HG02840 (cell line): ENCODE data around the gene CSTB.
"Not testable (repeated sequence)": the region's sequence is repeated elsewhere in the genome, so short reads cannot be mapped to it uniquely, and the experiment has no call there.

ENCODE experiments used
- ATAC-seq: cut with Tn5 transposase; IDR thresholded peaks from one replicate; pipeline ENCODE4 v1.9.1; 2021; ENCODE audit warnings: mild to moderate bottlenecking, moderate library complexity, moderate number of reproducible peaks; ENCODE audit not compliant: unreplicated experiment, low FRiP score

CSTB gene

GRCh38 chr21:43775795-43776430 lies at the start of gene CSTB:
Gene CSTB, minus strand, starts transcription at chr21:43776308. Its CDS starts 39 bp downstream, at chr21:43776269.
- peak; percentile 61 for ATAC-seq

DNA sequence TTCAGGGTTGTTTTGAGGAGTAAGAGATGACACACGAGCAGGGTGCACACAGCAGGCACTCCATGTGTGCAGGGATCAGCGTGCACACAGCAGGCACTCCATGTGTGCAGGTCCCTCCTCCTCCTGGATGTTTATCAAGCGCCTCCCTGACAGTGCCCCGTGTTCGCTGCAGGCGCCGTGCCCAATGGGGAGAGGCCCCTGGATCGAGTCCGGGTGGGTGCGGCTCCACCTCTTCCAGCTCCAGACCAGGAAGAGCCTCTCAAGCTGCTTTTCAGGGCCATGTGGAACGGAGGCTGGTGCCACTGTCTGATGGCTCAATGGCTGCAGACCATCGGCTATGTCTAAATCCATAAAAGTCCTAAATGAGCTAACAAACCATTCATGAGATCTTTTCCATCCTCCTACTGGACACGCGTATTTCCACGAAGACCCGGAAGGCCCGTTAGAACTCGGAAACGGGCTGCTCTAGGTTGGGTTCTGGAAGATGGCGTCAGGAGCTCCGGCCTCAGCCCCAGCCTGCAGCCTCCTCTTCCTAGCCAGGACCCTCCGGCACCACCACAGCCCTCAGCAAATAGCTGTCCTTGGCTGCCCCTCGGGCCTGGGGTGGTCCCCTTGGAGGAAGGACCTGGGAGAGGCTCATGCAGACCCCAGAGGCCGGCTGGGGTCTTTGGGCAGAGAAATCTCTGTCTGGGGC lies 49.3 kb upstream of the CSTB start:
- ATAC-seq = no peak

DNA sequence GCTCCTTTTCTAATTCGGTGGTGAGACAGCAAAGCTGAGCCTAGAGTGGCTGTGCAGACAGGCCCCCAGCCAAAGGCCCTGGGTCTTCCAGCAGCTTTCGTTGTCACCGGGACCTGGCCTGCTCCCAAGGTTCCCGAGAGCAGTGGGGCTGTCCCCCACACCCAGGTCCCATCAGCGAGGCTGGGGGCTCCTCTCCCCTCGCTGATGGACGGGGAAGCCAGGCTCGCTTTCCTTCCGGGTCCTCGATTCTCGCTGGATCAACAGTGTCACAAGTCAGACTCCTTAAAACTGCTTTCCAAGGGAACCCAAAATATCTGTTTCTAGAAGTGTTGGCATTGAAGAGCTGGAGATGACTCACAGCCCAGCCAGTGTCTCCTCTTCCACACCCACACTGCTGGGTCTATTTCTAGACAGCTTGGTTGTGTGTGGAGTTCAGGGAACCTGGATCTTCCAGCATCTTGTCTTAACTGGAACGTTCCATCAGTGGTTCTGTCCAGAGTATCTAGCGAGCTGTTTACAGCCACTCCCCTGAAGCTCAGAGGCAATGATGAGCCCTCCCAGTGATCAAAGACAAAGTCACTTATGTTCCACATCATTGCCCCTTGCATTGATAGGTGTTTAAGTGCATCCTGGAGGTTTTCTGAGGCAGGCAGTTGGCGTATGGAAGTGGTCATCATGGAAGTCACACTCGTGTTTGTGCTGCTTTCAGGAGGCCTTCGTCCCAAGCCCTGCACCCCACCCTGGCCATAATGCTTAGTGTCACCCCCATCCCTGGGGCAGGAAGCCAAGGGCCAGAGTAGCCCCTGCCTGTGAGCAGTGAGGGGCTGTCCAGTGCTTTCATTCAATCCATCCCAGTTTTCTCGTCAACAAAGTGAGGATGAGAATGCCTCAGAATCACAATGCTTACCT lies 48.5 kb upstream of the CSTB start:
- ATAC-seq = no peak

DNA sequence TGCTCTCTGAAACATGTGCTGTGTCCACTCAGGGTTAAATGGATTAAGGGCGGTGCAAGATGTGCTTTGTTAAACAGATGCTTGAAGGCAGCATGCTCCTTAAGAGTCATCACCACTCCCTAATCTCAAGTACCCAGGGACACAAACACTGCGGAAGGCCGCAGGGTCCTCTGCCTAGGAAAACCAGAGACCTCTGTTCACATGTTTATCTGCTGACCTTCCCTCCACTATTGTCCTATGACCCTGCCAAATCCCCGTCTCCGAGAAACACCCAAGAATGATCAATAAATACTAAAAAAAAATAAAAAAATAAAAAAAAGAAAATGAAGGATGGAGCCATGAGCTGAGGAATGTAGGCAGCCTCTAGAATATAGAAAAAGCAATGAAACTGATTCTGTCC lies 46.6 kb upstream of the CSTB start:
- not testable (repeated sequence) for ATAC-seq

- not testable (repeated sequence) for ATAC-seq
Measured at GRCh38 chr21:43822166-43822565, 46.1 kb upstream of the CSTB start.

GRCh38 chr21:43820466-43820865 lies 44.4 kb upstream of the CSTB start:
- no peak for ATAC-seq

GRCh38 chr21:43819511-43820405 lies 43.6 kb upstream of the CSTB start:
- ATAC-seq = no peak

DNA sequence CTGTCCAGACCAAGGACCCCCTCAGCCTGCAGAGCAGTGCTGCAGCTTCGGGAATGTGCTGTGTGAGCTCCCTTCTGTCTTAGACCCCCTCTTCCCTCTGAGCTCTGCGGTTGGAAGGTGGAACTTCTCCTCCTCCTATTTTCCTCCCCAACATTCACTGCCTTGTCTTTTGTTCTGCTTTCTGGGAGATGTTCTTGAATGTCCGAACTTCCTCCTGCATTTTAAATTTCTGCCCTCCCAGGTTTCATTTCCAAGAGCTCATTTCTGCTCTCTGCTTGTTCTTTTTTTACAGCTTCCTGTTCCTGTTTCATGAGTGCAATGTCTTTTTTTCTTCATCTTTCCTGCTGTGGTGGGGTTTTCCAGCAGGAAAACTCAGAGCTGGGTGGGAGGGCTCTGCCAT lies 42.6 kb upstream of the CSTB start:
- no peak for ATAC-seq

- ATAC-seq = no peak
Measured at GRCh38 chr21:43817157-43818086, 41.3 kb upstream of the CSTB start.

DNA sequence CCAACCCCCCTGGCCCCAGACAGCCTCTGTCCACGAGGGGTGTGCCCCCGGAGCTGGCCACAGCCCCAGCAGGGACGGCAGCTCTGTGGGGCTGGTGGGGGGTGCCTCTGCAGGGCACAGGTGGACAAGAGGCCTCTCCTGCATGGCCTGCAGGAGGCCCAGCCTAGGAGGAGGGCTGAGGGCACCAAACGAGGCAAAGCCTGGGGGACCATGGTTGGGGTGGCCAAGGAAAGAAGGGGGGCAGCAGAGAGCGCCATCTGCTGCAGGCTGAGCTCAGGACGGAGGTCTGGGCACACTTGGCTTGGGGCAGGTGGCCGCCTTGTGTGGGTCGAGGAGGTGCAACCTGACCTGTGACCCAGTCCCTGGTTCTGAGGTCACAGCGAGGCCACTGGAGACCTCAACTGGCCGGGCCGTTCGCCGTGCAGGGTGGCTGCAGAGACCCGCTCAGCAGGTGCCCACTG lies 40.5 kb upstream of the CSTB start:
- no peak for ATAC-seq

- no peak for ATAC-seq
Measured at GRCh38 chr21:43815991-43816390, 39.9 kb upstream of the CSTB start.

DNA sequence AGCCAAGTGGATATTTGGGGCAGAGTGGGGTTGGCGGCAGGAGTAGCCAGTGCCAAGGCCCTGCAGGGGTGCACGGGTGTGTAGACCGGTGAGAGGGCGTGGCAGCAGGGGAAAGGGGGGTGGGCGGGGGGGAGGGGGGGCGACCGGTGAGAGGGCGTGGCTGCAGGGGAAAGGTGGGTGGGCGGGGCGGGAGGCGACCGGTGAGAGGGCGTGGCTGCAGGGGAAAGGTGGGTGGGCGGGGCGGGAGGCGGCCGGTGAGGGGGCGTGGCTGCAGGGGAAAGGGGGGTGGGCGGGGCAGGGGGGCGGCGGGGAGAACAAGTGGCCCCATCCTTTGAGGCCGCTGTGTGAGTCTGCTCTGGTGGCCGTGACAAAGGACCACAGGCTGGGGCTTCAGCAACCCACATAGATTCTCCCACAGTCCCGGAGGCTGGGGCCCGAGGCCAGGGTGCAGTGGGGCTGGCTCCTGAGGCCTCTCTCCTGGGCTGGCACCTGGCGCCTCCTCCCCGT lies 39.1 kb upstream of the CSTB start:
- no peak for ATAC-seq

DNA sequence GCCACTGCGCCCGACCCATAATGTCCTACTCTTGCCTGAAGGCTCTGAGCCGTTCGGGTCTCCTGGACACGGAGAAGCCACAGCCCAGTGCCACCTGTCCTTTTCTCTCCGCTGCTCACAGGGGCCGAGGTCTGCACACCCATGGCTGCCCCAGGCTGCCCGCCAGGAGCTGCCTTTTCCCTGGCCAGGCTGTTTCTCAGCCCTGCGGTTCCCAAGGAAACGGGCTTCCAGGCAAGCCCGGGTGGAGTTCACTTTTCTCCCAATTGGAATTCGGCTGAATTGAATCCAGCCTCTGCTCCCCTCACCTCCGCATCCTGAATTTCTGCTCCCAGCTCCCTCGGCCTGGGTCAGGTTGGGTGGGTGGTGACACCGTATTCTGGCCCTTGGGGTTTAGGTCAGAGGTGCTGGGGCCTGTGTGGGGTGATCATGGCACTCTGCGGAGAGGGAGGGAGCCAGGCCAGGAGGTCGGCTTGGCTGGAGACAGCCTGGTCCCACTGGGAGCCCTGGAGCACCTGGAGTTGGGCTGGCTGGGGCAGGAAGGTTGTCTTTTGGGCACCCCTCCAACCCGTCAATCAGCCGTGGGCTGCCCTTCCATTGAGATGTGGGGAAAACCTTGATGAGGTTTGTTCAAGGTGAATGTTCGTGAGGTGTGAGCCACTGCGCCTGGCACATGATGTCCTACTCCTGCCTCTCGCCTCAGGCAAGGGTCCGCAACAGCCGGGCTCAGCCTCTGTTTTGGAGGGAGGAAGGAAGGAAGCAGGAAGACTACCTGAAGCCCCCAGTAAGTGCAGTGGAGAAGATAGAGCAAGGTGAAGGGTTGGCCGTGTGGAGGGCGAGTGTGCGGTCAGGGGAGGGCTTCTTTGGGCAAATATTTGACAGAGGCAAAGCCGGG lies 38.4 kb upstream of the CSTB start:
- no peak for ATAC-seq

- no peak for ATAC-seq
Measured at GRCh38 chr21:43813656-43813980, 37.5 kb upstream of the CSTB start.

DNA sequence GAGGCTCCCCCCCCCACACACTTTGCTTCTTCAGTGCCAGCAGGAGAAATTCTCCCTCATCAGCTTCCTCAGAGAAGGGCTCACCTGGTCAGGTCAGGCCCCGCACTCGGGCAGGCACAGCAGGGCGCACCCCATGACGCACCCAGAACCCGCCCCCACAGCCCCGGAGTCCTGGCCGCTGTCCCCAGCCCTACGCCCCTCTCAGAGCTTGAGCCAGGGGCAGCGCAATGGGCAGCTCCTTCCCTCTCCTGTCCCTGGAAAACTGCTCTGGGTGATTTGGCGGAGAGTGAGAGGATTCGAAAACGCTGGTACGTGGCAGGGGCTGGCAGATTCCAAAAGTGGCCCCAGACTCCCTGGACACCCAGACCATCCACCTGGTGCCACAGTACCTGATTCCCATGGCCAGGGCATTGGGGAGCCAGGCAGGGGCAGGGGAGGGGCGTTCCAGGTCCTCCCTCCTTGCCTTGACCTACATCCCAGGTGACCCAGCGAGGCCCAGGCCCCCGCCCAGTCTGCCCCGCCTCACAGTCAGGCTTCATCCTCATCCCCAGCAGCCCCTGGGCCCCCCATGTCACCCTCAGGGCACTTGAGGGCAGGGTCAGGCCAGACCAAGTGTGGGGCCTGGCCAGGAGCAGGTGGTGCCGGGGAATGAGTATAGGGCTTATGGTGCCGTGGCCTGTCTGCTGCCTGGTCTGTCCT lies 37.0 kb upstream of the CSTB start:
- no peak for ATAC-seq

- ATAC-seq = no peak
Measured at GRCh38 chr21:43812139-43812821, 36.2 kb upstream of the CSTB start.
